HepG2 (cell line): ENCODE measurements around the gene CLN6. TPM values are rescaled to one million over a fixed set of nuclear protein-coding genes. Genes with fewer than 3 reads are reported as not detected.
A peak's percentile ranks its signal among the peaks of the same experiment; 100 is the strongest.

Source experiments
- ARNTL ChIP-seq: sonication (generic); formaldehyde crosslinking; IDR thresholded peaks from 2 replicates; pipeline ENCODE4 v1.4.0; 2020; ENCODE audit warnings: mild to moderate bottlenecking, missing genetic modification reagents
- CHD4 ChIP-seq: fragments of 200-600 bp; sonication (generic); IDR thresholded peaks from 2 replicates; pipeline ENCODE4 v1.7.0; 2017; ENCODE audit warnings: mild to moderate bottlenecking, low read length, borderline replicate concordance
- E2F2 ChIP-seq: sonication (generic); formaldehyde crosslinking; IDR thresholded peaks from 2 replicates; pipeline ENCODE4 v1.4.0; 2020; ENCODE audit warnings: missing genetic modification reagents, borderline replicate concordance
- FOXO1 ChIP-seq: sonication (generic); formaldehyde crosslinking; IDR thresholded peaks from 2 replicates; pipeline ENCODE4 v1.4.0; 2020; ENCODE audit warnings: missing genetic modification reagents
- KDM5B ChIP-seq: sonication (generic); formaldehyde crosslinking; IDR thresholded peaks from 2 replicates; pipeline ENCODE4 v1.4.0; 2020; ENCODE audit warnings: missing genetic modification reagents, mild to moderate bottlenecking, borderline replicate concordance
- MTA1 ChIP-seq: sonication (generic); formaldehyde crosslinking; IDR thresholded peaks from 2 replicates; pipeline ENCODE4 v1.4.0; 2020; ENCODE audit warnings: missing genetic modification reagents, mild to moderate bottlenecking, borderline replicate concordance
- MTF2 ChIP-seq: sonication (generic); formaldehyde crosslinking; IDR thresholded peaks from 2 replicates; pipeline ENCODE4 v1.5.0; 2020; ENCODE audit warnings: missing genetic modification reagents, borderline replicate concordance
- NCOR1 ChIP-seq: fragments of 200-600 bp; sonication (generic); IDR thresholded peaks from 2 replicates; pipeline ENCODE4 v1.7.0; 2017; ENCODE audit warnings: antibody characterized with exemption, low read length, borderline replicate concordance
- PHF21A ChIP-seq: sonication (generic); formaldehyde crosslinking; IDR thresholded peaks from 2 replicates; pipeline ENCODE4 v1.5.0; 2020; ENCODE audit warnings: mild to moderate bottlenecking, missing genetic modification reagents
- SMC3 ChIP-seq: IDR thresholded peaks from 2 replicates; pipeline ENCODE4 v1.6.1; 2011; ENCODE audit warnings: low read length, improper control_type of control experiment
- SYNCRIP ChIP-seq: fragments of 200-400 bp; formaldehyde crosslinking; IDR thresholded peaks from 2 replicates; pipeline ENCODE4 v1.6.1; 2018; ENCODE audit warnings: mild to moderate bottlenecking, low read depth, low read length; ENCODE audit not compliant: insufficient read depth
- ZFP36L2 ChIP-seq: sonication (generic); formaldehyde crosslinking; IDR thresholded peaks from 2 replicates; pipeline ENCODE4 v1.4.0; 2020; ENCODE audit warnings: missing genetic modification reagents
- ZMYM4 ChIP-seq: sonication (generic); formaldehyde crosslinking; IDR thresholded peaks from 2 replicates; pipeline ENCODE4 v1.8.1; 2023; ENCODE audit warnings: mild to moderate bottlenecking, missing genetic modification reagents
- ZNF430 ChIP-seq: sonication (generic); formaldehyde crosslinking; IDR thresholded peaks from 2 replicates; pipeline ENCODE4 v1.9.0; 2021; ENCODE audit warnings: mild to moderate bottlenecking, missing genetic modification reagents
- ZNF460 ChIP-seq: sonication (generic); formaldehyde crosslinking; IDR thresholded peaks from 2 replicates; pipeline ENCODE4 v1.5.1; 2020; ENCODE audit warnings: missing genetic modification reagents, mild to moderate bottlenecking, borderline replicate concordance
- ZNF547 ChIP-seq: sonication (generic); formaldehyde crosslinking; IDR thresholded peaks from 2 replicates; pipeline ENCODE4 v1.5.1; 2020; ENCODE audit warnings: mild to moderate bottlenecking, missing genetic modification reagents
- ZNF549 ChIP-seq: sonication (generic); formaldehyde crosslinking; IDR thresholded peaks from 2 replicates; pipeline ENCODE4 v1.5.0; 2020; ENCODE audit warnings: missing genetic modification reagents
- ZNF557 ChIP-seq: sonication (generic); formaldehyde crosslinking; IDR thresholded peaks from 2 replicates; pipeline ENCODE4 v1.4.0; 2020; ENCODE audit warnings: missing genetic modification reagents
- ZNF563 ChIP-seq: sonication (generic); formaldehyde crosslinking; IDR thresholded peaks from 2 replicates; pipeline ENCODE4 v1.8.0; 2022; ENCODE audit warnings: mild to moderate bottlenecking, moderate library complexity, missing genetic modification reagents
- ZNF749 ChIP-seq: sonication (generic); formaldehyde crosslinking; IDR thresholded peaks from 2 replicates; pipeline ENCODE4 v1.8.0; 2022; ENCODE audit warnings: mild to moderate bottlenecking, missing genetic modification reagents, moderate library complexity, borderline replicate concordance
- ZNF883 ChIP-seq: sonication (generic); formaldehyde crosslinking; IDR thresholded peaks from 2 replicates; pipeline ENCODE4 v1.5.1; 2020; ENCODE audit warnings: mild to moderate bottlenecking, missing genetic modification reagents; ENCODE audit errors: not compliant biosample characterization
- polyA plus RNA-seq, 8 experiments: library from polyadenylated mRNA; depleted of rRNA in 3 of 8; stranded (reverse) in 7 of 8; unstranded in 1 of 8; fragments of >200 nt; fragmentation: Illumina TruSeq in 4 of 8; extraction: Trizol in 4 of 8; gene quantifications; 2 replicates each; pipeline versions ENCODE4 v1.2.1 to v1.2.3, GENCODE V29; 2011 to 2016; ENCODE audit warnings: low read depth in 4 of 8, missing spikeins in 1 of 8, mixed read lengths in 1 of 8; ENCODE audit not compliant: insufficient read depth in 1 of 8
- total RNA-seq, 5 experiments: library from RNA; depleted of rRNA; stranded (reverse); fragments of >200 nt; fragmentation: Illumina TruSeq; extraction: Trizol; gene quantifications; 2 replicates each; pipeline ENCODE4 v1.2.3, GENCODE V29; 2016; ENCODE audit warnings: low read depth in 1 of 5
- TF ChIP-seq, protein P1 (sequence below): sonication (generic); formaldehyde crosslinking; IDR thresholded peaks from 2 replicates; pipeline ENCODE4 v1.4.0; 2020; ENCODE audit warnings: missing genetic modification reagents
- TF ChIP-seq, protein P2 (sequence below): sonication (generic); formaldehyde crosslinking; conservative IDR thresholded peaks from 2 replicates; pipeline ENCODE4 v1.4.0; 2020; ENCODE audit warnings: missing genetic modification reagents
- TF ChIP-seq, protein P3 (sequence below): sonication (generic); formaldehyde crosslinking; IDR thresholded peaks from 2 replicates; pipeline ENCODE4 v1.4.0; 2020; ENCODE audit warnings: mild to moderate bottlenecking, low read depth, missing genetic modification reagents

Gene CLN6
- total and polyA plus RNA-seq, 2 of the 13 experiments (the other 11 are each of a cell fraction or from before 2014, with no cell fraction given) = 24.9 to 27.1 TPM

- TF ChIP-seq, protein P1, sequence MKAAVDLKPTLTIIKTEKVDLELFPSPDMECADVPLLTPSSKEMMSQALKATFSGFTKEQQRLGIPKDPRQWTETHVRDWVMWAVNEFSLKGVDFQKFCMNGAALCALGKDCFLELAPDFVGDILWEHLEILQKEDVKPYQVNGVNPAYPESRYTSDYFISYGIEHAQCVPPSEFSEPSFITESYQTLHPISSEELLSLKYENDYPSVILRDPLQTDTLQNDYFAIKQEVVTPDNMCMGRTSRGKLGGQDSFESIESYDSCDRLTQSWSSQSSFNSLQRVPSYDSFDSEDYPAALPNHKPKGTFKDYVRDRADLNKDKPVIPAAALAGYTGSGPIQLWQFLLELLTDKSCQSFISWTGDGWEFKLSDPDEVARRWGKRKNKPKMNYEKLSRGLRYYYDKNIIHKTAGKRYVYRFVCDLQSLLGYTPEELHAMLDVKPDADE (CRISPR knock-in tag) = no peak
- TF ChIP-seq ZNF460 (no peak), ZNF557 (0 out of 2 replicates have a peak, but pooled peaks have one; percentile 47), ZNF563 (CRISPR knock-in tag) (peak; percentile 24; the same call in 1 of the 2 replicates), ZNF549 (no peak), SMC3 (no peak), ZNF883 (CRISPR knock-in tag) (peak; percentile 22), KDM5B (CRISPR knock-in tag) (peak; percentile 62; the same call in 1 of the 2 replicates), SYNCRIP (no peak), MTF2 (CRISPR knock-in tag) (no peak), MTA1 (CRISPR knock-in tag) (no peak), ZNF430 (no peak; the same call in 1 of the 2 replicates), PHF21A (no peak), FOXO1 (peak; percentile 68; the same call in 1 of the 2 replicates), ZMYM4 (CRISPR knock-in tag) (no peak), CHD4 (no peak), ZNF547 (CRISPR knock-in tag) (no peak), ZNF749 (no peak), E2F2 (no peak), NCOR1 (no peak), ZFP36L2 (CRISPR knock-in tag) (no peak), ARNTL (CRISPR knock-in tag) (0 out of 2 replicates have a peak, but pooled peaks have one; percentile 36)
- TF ChIP-seq, protein P2, sequence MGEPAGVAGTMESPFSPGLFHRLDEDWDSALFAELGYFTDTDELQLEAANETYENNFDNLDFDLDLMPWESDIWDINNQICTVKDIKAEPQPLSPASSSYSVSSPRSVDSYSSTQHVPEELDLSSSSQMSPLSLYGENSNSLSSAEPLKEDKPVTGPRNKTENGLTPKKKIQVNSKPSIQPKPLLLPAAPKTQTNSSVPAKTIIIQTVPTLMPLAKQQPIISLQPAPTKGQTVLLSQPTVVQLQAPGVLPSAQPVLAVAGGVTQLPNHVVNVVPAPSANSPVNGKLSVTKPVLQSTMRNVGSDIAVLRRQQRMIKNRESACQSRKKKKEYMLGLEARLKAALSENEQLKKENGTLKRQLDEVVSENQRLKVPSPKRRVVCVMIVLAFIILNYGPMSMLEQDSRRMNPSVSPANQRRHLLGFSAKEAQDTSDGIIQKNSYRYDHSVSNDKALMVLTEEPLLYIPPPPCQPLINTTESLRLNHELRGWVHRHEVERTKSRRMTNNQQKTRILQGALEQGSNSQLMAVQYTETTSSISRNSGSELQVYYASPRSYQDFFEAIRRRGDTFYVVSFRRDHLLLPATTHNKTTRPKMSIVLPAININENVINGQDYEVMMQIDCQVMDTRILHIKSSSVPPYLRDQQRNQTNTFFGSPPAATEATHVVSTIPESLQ (CRISPR knock-in tag) = no peak
- TF ChIP-seq, protein P3, sequence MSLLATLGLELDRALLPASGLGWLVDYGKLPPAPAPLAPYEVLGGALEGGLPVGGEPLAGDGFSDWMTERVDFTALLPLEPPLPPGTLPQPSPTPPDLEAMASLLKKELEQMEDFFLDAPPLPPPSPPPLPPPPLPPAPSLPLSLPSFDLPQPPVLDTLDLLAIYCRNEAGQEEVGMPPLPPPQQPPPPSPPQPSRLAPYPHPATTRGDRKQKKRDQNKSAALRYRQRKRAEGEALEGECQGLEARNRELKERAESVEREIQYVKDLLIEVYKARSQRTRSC (CRISPR knock-in tag) = no peak
These were observed 27.3 kb upstream of the CLN6 start (continued) for GRCh38 chr15:68256675-68257450.
